ENCODE results near the gene CCDC85C. TPM values are rescaled to one million over a fixed set of nuclear protein-coding genes. Genes with fewer than 3 reads are reported as not detected.

The CCDC85C gene
- total RNA-seq, 1 donor from 2014 or later = 7.0 TPM

GRCh38 chr14:99598774-99599173, 5.2 kb downstream of the CCDC85C start:
- H3K4me1 Mint-ChIP-seq (ENCODE audit: low read depth) = peaks cover 19% of the 10 kb centered on the region

GRCh38 chr14:99597911-99598600, 6.0 kb downstream of the CCDC85C start:
- Mint-ChIP-seq H3K36me3 (ENCODE audit: low read depth) (no peaks in the 10 kb centered on the region), H3K27me3 (ENCODE audit: low read depth) (no peaks in the 10 kb centered on the region), H3K9me3 (ENCODE audit: low read depth) (no peaks in the 10 kb centered on the region), H3K4me1 (ENCODE audit: low read depth) (peaks cover 19% of the 10 kb centered on the region), H3K4me3 (ENCODE audit: unreplicated experiment) (no peak overlapping the region), H3K27ac (ENCODE audit: unreplicated experiment) (no peak overlapping the region)
- no peak for DNase-seq (ENCODE audit: low spot score)
- TF ChIP-seq CTCF (IDR thresholded peaks at IDR 0.05) = no peak

More at GRCh38 chr14:99598774-99599173, 5.2 kb downstream of the CCDC85C start:
- no peak overlapping the region for H3K4me3 Mint-ChIP-seq (ENCODE audit: unreplicated experiment)
- no peaks in the 10 kb centered on the region for H3K9me3 Mint-ChIP-seq (ENCODE audit: low read depth)
- H3K36me3 Mint-ChIP-seq (ENCODE audit: low read depth) = no peaks in the 10 kb centered on the region
- no peak for DNase-seq (ENCODE audit: low spot score)
- no peaks in the 10 kb centered on the region for H3K27me3 Mint-ChIP-seq (ENCODE audit: low read depth)
- no peak overlapping the region for H3K27ac Mint-ChIP-seq (ENCODE audit: unreplicated experiment)
- TF ChIP-seq CTCF (IDR thresholded peaks at IDR 0.05) = no peak

GRCh38 chr14:99596772-99597171, 7.2 kb downstream of the CCDC85C start:
- H3K4me1 Mint-ChIP-seq (ENCODE audit: low read depth) = peaks cover 8% of the 10 kb centered on the region
- no peaks in the 10 kb centered on the region for H3K36me3 Mint-ChIP-seq (ENCODE audit: low read depth)
- H3K27me3 Mint-ChIP-seq (ENCODE audit: low read depth) = no peaks in the 10 kb centered on the region
- no peak overlapping the region for H3K27ac Mint-ChIP-seq (ENCODE audit: unreplicated experiment)
- no peak for TF ChIP-seq CTCF (IDR thresholded peaks at IDR 0.05)
- H3K4me3 Mint-ChIP-seq (ENCODE audit: unreplicated experiment) = no peak overlapping the region
- no peaks in the 10 kb centered on the region for H3K9me3 Mint-ChIP-seq (ENCODE audit: low read depth)
- no peak for DNase-seq (ENCODE audit: low spot score)

- DNase-seq (ENCODE audit: low spot score) = no peak
- Mint-ChIP-seq H3K36me3 (ENCODE audit: low read depth) (no peaks in the 10 kb centered on the region), H3K9me3 (ENCODE audit: low read depth) (no peaks in the 10 kb centered on the region), H3K4me3 (ENCODE audit: unreplicated experiment) (no peak overlapping the region), H3K27ac (ENCODE audit: unreplicated experiment) (no peak overlapping the region), H3K4me1 (ENCODE audit: low read depth) (peaks cover 2% of the 10 kb centered on the region), H3K27me3 (ENCODE audit: low read depth) (no peaks in the 10 kb centered on the region)
- TF ChIP-seq CTCF (IDR thresholded peaks at IDR 0.05) = no peak
Observed at GRCh38 chr14:99596071-99596627, 7.9 kb downstream of the CCDC85C start.

- no peak for DNase-seq (ENCODE audit: low spot score)
- H3K9me3 Mint-ChIP-seq (ENCODE audit: low read depth) = no peaks in the 10 kb centered on the region
- no peaks in the 10 kb centered on the region for H3K36me3 Mint-ChIP-seq (ENCODE audit: low read depth)
- no peak overlapping the region for H3K4me3 Mint-ChIP-seq (ENCODE audit: unreplicated experiment)
- H3K27me3 Mint-ChIP-seq (ENCODE audit: low read depth) = no peaks in the 10 kb centered on the region
- H3K27ac Mint-ChIP-seq (ENCODE audit: unreplicated experiment) = no peak overlapping the region
- peaks cover 4% of the 10 kb centered on the region for H3K4me1 Mint-ChIP-seq (ENCODE audit: low read depth)
- TF ChIP-seq CTCF (IDR thresholded peaks at IDR 0.05) = no peak
Observed at GRCh38 chr14:99595524-99595923, 8.5 kb downstream of the CCDC85C start.

All from chondrocyte (in vitro differentiated cells).